ENCODE results near the gene TUBA4A. TPM values are rescaled to one million over a fixed set of nuclear protein-coding genes. Genes with fewer than 3 reads are reported as not detected.
"Not testable (repeated sequence)": the region's sequence is repeated elsewhere in the genome, so short reads cannot be mapped to it uniquely, and the experiment has no call there.

TUBA4A gene
- polyA plus RNA-seq, 5 donors = 24.7 to 51.2 (median 38.0) TPM

DNA sequence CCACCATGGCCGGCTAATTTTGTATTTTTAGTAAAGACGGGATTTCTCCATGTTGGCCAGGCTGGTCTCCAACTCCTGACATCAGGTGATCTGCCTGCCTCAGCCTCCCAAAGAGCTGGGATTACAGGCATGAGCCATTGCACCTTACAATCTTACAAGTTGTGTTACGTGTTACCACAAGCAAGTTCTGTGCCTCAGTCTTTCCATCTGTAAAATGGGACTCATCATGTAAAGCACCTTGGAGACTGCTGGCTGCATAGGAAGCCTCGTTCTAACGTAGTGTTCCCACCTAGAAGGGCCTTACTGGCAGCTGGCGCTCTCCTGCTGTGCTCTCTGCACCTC, 35.4 kb upstream of the TUBA4A start:
- DNase-seq = no peak

DNA sequence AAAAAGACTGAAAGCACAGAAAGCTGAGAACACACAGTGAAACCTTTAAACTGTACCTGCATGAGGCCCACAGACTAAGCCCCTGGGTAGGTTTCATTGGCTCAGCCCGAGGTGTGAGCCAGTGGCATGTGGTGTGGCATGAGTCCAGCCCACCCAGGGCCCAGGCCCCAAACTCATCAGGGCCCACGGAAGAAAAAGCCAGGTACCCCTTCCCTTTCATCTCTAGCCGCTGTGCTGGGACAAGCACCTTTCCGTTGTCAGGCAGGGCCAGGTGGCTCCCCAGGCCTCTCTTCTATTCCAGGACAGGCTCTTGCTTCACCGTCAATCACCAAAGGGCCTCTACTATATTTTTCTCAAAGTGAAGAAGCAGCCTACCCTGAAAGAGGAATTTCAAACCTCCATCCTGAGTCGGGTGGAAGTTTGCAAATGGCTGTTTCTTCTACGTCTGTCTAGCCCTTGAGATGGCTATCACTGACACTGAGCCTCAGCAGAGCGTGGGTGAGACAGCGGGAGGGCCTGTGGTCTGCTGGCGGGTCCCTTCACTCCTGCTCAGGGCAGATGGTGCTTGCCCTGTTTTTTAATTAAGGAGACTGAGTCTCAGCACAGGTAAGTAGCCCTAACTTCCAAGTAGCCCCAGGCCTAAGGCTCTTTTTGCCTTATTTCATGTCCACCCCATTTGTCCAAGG, 34.0 kb upstream of the TUBA4A start:
- no peak for DNase-seq

DNA sequence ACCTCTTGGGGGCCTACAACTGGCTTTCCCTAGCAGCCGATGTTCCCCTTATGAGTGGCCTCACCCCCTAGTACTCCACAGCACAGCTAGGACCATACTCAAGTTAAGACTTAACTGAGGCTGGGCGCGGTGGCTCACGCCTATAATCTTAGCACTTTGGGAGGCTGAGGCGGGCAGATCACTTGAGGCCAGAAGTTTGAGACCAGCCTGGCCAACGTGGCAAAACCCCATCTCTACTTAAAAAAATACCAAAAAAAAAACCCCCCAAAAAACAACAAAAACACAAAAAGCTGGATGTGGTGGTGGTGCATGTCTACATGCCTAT, 33.4 kb upstream of the TUBA4A start:
- not testable (repeated sequence) for DNase-seq

DNA sequence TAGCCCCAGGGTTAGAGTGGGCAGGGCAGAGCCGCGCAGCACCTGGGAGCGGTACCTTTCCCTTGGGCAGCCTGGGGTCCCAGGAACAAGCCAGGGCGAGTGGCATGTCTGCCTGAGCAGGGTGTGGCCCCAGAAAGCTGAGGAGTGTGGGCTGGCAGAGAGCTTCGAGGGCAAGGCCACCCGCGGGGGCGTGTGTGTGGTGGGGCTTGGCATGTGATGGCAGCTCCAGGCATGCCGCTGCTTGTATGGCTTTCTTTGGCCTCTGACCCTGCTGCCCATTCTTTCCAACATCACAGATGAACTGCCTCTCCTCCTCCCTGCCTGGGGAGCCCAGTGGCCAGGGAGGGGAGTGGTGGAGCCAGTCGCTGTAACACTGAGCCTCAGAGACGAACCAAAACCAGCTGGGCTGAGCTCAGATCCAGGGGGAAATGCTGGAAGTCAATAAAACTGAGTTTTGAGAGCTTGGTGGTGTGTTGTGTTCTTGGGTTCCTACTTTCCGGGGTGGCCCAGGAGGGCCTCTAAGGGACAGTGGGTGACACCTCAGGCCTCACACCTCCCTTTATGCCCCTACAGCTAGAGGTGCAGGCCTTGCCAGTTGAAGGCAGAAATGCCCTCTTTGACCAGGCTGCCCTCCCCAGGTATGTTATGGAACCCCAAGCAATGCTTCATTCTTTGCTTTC, 32.9 kb upstream of the TUBA4A start:
- no peak for DNase-seq

DNA sequence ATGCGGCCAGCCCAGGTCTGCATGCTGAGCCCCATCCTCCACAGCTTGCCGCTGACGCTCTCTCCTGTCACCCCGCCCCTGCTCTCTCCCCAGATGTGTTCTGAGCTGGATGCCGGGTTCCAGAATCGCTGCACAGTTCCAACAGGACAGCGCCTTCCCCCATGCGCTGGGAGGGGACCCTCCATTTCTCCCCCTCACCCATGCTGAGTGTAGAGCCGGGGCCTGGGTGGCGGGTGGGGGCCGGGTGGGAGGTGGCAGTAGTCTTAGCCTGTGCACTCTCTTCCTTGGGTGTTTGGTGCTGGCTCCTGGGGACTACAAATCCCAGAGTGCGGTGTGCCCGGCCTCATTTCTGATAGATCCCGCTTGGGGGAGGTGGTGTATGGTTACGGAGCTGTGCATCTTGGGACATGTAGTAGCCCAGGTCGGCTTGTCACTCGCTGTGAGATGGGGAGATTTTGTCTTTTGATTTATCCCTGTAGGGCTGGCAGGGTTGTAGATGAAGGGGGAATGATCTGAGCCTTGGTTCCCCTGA, 32.2 kb upstream of the TUBA4A start:
- no peak for DNase-seq

DNA sequence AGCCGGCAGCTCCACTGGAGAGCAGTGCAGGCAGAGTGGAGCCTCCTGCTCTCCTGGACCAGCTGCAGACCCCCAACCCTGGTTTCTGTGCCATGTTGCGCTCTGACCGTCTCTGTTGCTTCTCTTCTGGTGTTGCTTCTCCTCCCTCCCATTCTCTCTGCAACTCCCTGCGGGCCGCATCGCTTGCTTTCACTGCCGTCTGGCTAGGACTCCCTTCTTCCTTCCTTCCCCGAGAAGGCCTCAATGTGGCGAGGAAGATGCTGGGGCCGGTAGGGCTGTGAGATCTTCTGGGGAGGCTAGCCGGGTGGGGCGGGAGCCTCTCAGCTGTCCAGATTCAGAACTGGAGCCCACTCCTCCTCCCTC, 31.6 kb upstream of the TUBA4A start:
- no peak for DNase-seq

DNA sequence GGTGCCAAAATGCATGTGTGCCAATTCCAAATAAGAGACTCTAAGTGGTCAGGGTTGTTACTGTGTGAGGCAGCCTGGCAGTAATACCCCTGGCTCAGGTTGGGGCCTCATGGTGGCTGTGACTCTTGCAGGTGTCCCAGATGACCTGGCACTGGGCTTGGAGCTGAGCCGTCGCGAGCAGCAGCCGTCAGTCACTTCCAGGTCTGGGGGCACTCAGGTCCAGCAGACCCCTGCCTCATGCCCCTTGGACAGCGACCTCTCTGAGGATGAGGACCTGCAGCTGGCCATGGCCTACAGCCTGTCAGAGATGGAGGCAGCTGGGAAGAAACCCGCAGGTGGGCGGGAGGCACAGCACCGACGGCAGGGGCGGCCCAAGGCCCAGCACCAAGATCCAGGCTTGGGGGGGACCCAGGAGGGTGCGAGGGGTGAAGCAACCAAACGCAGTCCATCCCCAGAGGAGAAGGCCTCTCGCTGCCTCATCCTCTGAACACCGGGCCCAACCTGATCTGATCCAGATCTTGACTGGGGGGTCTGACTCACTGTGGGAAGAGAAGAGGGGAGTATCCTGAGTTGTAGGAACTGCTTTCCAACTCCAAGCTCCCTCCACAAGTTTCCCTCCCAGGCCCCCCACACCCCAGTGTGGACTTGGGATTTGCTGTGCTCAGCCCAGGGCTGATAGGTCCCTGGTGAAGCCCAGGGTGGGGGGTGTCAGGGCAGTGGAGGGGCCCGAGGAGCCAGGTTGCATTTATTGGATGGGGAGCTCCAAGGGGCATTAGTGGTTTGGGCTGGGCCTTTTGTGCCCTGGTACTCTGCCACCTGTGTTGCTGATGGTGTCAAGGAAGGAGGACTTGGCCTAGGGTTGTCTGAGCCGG, 31.0 kb upstream of the TUBA4A start:
- no peak for DNase-seq

DNA sequence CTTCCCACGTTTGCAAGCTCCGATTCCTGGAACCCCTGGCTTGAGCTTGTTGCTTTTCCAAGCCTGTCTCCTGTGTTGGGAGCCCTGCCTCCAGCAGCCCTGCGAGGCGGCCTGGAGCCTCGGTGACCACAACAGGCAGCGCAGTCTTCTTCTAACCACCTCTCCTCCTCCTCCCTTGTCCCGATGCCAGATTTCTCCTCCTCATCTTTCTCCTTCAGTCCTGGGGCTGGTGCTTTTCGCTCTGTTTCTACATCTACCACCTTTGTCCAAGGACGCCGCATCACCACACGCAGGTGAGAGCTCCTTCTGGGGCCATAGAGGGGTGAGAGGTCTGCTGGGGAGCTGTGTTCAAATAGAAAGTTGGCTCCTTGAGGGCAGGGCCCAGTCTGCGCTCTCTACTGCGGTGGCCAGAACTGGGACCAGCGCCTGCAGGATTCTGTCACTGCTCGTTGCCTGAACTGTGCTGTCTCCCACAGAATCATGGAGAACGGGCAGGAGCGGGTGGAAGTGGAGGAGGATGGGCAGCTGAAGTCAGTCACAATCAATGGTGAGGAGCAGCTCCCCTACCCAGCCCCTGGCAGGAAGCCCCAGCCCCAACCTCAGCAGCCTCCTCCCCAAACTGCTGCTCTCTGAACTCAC, 29.3 kb upstream of the TUBA4A start:
- no peak for DNase-seq

DNA sequence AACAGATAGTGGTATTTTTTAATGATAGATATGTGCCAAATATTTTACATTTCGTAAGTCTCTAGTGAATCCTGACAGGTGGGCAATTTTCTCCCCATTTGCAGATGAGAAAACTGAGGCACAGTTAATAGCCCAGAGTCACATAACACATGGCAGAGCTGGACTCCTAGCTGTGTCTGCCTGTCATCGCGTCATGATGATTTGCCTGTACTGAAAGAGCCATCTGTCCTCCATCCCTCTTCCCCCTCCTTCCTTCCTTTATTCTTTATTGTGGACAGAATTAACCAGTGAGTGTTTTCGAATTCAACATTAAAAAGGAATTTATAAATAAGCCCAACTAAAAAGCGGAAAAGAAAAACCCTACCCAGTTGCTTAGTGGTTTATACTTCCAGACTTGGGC, 28.7 kb upstream of the TUBA4A start:
- no peak for DNase-seq

DNA sequence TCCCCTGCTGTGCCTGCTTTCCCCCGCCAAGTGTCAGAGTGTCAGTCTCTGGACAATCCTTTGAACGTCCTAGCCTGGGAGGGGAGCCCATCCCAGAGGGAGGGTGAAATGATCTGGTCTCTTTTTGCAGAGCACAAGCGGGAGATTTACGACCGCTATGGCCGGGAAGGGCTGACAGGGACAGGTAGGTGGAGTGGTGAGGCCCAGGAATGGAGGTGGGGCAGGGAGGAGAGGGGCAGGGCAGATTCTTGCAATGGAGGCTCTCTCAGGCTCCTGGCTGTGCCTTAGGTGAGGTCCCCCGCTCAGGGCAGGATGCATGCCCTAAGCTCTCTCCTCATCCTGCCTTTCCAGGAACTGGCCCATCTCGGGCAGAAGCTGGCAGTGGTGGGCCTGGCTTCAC, 27.9 kb upstream of the TUBA4A start:
- DNase-seq = no peak

DNA sequence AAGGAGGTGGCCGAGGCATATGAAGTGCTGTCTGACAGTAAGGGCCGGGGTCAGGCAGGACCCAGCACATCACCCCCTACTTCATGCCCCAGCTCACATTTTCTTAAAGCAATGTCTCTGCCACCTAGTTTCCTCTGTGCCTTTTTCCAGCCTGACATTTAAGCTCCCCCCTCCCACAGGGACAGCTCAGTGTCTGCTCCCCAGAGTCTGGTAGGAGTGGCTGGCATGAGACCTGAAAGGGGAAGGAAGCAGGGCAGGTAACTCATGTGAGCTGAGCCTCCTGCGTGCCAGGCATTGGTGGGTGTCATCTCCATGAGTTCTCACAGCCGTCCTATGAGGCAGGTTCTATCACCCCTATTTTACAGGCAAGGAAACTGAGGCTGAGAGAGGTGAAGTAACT, 26.9 kb upstream of the TUBA4A start:
- DNase-seq = no peak

DNA sequence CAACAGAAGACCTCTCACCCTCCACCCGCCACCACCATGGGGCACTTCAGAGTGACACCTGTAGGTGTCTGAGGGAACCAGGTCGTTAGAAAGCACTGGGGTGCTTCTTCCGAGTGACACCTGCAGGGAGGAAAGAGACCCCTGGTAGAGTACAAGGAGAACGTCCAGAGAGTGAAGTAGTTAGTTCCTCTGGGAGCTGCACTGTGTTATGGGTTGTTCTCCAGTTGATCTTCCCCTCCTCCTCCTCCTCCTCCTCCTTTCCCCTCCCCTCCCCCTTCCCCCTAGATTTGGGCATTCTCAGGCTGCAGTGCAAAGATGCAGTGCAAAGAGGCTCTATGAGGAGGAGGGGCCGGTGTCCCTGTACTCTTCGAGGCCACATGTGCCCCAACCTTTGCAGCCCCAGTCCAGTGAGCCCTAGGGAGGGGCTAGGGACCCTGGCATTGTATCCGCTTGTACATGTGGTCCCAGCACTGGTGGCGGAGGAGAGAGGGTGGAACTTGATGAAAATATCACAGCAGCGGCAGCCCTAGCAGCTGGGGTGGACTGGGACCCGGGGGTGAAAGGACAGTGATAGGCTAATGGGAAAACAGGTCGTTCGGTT, 26.3 kb upstream of the TUBA4A start:
- no peak for DNase-seq

DNA sequence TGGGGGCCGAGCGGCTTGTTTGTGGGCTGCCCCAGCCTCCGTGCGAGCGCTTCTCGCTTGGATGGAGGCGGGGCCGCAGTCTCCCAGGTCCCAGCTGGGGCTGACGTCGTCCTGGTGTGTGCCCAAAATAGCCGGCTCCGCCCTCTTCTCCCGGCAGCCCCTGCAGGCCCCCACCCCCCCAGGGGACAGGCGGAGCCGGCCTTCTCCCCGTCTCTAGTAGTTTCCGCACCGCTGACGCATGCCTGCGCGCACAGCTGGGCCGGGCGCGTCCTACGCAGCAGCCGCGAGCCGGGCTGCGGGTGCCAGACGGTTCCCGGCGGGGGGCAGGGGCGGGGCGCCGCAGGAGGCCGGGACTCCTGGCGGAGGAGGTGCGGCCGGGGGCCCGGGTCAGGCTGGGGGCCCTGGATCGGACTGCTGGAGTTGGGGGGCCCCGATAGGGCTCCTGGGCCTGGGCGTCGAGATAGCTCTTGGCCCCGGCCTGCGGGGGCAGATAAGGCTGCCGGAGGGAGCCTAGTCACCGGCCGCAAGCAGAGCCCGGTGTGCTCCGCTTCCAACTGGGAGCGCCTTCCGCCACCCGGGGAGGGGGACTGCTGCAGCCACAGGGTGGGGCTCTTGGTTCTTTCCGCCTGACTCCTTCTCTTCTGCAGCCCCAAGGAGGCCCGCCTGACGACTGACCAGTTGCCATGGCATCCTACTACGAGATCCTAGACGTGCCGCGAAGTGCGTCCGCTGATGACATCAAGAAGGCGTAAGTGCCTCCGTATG, 25.6 kb upstream of the TUBA4A start, which contains the start of gene DNAJB2:
Gene DNAJB2, plus strand, starts transcription at position 216 of the 765 bp plus-strand sequence. Its CDS starts 468 bp downstream, at position 684.
- peak; percentile 98 for DNase-seq

DNA sequence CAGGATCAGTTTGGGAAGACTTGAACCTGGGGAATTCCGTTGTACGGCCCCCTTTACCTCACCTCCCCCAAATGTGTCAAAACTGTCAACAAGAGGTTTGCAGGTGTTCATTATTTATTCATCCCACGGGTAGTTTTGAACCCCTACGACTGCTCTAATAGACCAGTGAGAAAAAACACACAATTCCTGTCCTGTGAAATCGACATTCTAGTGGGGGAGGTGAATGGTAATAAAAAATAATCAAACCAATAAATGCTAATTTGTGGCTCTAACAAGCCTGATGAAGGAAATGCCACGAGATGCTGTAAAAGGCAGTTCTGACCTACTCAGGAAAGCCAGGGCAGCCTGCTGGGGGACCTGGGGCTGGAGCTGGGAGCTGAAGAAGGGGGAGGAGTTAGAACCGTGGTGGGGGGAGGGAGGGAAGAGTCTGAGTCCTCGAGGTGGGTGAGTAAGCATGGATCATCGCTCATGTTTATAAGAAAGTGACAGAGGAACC, 25.0 kb upstream of the TUBA4A start:
- DNase-seq = no peak

DNA sequence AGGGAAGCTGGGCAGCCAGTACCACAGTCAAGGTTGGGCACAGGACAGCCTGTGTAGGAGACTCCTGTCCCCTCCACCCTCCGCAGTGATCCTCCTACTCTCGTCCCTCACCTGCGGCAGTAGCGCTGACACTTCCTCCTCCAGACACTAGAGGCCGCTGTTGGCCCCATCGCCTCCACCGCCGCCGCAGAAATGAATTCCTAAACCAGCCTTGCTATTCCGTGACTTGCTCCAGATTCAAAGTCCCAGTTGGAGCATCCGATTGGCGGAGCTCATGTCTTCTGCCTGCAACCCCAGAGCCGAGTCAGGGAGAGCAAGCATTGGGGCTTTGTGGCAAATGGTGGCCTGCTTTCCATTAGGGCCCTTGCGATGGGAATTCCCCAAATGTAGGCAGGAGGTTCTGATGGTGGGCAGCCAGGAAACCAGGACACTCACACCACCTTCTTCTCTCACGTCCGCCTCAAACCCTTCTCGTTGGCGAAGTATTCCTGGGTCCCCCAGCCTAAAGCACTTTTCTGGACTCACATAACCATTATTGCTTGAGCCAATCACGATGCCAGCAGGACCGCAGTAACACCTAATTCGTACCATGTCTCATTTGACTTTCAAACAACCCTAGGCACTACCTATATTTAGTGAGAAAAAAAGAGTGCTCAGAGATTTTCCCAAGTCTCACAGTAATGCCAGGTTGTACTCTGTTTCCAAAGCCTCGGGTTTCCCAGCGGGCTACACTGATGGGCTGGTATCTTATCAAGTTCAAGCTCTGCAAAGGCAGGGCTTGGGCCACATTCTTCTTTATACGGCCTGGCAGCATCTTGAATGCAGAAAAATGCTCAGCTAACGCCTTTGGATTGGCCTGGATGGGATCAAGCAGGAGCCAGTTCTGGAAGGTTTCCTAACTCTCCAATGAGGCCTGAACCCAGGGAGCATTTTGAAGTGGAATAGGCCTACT, 24.3 kb upstream of the TUBA4A start:
- peak in 1 of 2 donors; percentile 71 for DNase-seq

DNA sequence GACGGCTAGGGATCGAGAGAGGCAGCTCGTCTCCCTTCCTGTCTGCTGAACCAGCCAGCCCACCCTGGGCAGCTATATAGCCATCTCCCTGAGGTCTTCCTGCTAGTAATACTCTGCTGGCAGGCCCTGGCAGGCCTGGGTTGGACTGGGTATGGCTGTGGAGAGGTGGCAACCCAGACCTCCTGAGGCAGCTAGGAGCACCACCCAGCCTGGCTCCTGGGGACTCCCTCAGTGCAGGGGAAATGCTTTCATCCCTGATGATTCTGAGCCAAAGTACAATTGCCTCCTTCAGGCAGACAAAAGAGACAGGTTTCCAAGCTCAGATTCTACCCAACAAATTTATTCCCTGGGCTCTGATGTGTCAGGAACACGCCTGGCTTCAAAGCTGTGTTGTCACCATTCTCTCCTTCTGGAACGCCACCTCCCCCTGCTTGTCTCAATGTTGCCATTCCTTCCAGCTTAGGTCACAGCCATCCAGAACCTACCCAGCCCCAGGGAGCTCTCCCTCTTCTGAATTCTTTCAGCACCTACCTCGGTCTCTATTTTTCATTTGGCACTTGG, 20.7 kb upstream of the TUBA4A start:
- peak; percentile 38 to 42 for DNase-seq

DNA sequence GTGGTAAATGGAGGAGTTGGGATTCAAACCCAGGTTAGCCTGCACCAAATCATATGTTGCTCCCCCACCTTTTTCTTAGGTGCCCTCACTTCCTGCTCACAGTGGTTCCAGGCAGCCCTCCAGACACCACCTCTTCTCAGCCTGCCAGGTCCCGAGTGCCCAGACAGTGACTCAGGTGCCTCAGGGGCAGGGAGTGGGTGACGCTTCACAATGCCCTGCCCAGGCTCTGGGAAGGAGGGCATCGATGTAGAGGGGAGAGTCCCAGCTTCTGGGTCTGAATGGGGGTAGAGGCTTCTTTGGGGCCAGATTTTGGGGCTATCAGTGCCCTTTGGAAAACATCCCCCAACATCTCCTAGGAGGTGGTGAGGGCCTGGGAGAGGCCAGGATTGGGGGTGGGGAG, 20.2 kb upstream of the TUBA4A start:
- DNase-seq = no peak

DNA sequence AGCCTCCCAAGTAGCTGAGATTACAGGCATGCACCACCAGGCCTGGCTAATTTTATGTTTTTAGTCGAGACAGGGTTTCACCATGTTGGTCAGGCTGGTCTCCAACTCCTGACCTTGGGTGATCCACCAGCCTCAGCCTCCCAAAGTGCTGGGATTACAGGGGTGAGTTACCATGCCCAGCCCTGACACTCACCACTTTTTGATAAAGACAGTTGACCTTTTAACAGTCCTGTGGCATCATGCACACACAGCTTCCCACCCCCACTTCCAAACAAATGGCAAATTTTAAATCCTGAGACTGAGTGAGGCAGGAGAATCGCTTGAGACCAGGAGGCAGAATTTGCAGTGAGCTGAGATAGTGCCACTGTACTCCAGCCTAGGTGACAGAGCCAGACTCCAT, 19.3 kb upstream of the TUBA4A start:
- DNase-seq = no peak

DNA sequence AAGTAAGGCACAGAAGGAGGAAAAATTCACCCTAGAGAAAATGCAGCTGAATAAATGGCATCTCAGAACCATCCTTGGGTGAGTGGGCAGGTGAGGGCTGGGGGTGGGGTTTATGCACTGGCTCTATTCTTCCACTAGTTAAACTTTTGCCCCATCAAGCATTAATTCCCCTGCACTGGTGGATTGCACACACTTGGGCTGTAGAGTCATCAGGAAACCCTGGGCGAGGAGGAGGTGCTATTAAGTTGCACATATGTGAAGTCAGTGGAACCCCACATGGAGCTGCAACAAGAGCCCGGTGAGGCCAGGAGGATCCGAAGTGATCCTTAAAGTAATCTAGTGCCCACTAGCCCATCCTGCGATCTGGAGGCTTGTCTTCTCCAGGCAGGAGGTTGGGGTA, 18.6 kb upstream of the TUBA4A start:
- DNase-seq = no peak

Data from right lung (tissue), 5 donors.